HL-60 (cell line): Measurements from ENCODE around the gene PAX5.

ENCODE experiments used
- DNase-seq, 2 experiments: peaks; one replicate each; pipeline ENCODE4 v3.0.0-alpha.2; 2010 to 2020; ENCODE audit warnings: low read depth in 1 of 2, low spot score in 1 of 2
- H3K27ac ChIP-seq: fragments of 250-450 bp; sonication (Bioruptor Pico); replicated peaks from 2 replicates; pipeline ENCODE4 v1.5.1; 2020; ENCODE audit warnings: mild to moderate bottlenecking, moderate library complexity
- H3K27me3 ChIP-seq: fragments of 250-450 bp; sonication (Bioruptor Pico); 2 replicates; pipeline ENCODE4 v1.5.1; 2021; ENCODE audit warnings: mild to moderate bottlenecking, moderate library complexity; ENCODE audit not compliant: insufficient read depth, poor library complexity, severe bottlenecking
- H3K4me3 ChIP-seq: replicated peaks from 2 replicates; pipeline ENCODE4 v1.5.1; 2011; ENCODE audit warnings: mild to moderate bottlenecking, control low read depth, low read length; ENCODE audit not compliant: insufficient read depth
- CTCF ChIP-seq: IDR thresholded peaks from one replicate; pipeline ENCODE4 v1.5.1; 2011; ENCODE audit warnings: low read length, control low read depth, inconsistent platforms; ENCODE audit not compliant: insufficient read depth
- GABPA ChIP-seq: IDR thresholded peaks from 2 replicates; pipeline ENCODE4 v1.6.1; 2012; ENCODE audit warnings: low read depth
- POLR2AphosphoS5 ChIP-seq: IDR thresholded peaks from 2 replicates; pipeline ENCODE4 v1.6.1; 2012; ENCODE audit warnings: low read depth
- REST ChIP-seq: IDR thresholded peaks from 2 replicates; pipeline ENCODE4 v1.6.1; 2012; ENCODE audit warnings: low read depth; ENCODE audit not compliant: insufficient replicate concordance
- SPI1 ChIP-seq: IDR thresholded peaks from 2 replicates; pipeline ENCODE4 v1.6.1; 2012; ENCODE audit warnings: low read depth, mild to moderate bottlenecking, borderline replicate concordance

Gene PAX5

GRCh38 chr9:36845844-36846243 lies 188.2 kb downstream of the PAX5 start:
- peaks cover 5% of the 10 kb centered on the region for H3K27me3 ChIP-seq
- H3K4me3 ChIP-seq = no peak overlapping the region
- DNase-seq = no peak
- TF ChIP-seq CTCF (no peak), REST (no peak), POLR2AphosphoS5 (no peak), SPI1 (no peak), GABPA (no peak)
- H3K27ac ChIP-seq = no peak overlapping the region

- peaks cover 5% of the 10 kb centered on the region for H3K27me3 ChIP-seq
- H3K4me3 ChIP-seq = no peak overlapping the region
- no peak overlapping the region for H3K27ac ChIP-seq
- TF ChIP-seq POLR2AphosphoS5 (no peak), CTCF (no peak), REST (no peak), SPI1 (no peak), GABPA (no peak)
- no peak for DNase-seq
These were observed 189.1 kb downstream of the PAX5 start for GRCh38 chr9:36844961-36845360.

- no peak overlapping the region for H3K27ac ChIP-seq
- H3K27me3 ChIP-seq = peaks cover 5% of the 10 kb centered on the region
- no peak overlapping the region for H3K4me3 ChIP-seq
- no peak for DNase-seq
- TF ChIP-seq SPI1 = no peak
- TF ChIP-seq CTCF = no peak
- no peak for TF ChIP-seq REST
- no peak for TF ChIP-seq POLR2AphosphoS5
- no peak for TF ChIP-seq GABPA
These were observed 190.1 kb downstream of the PAX5 start for GRCh38 chr9:36843964-36844363.
